D721Med (cell line): ENCODE results near the gene SULT1A1.

ENCODE experiments used
- DNase-seq: peaks from one replicate; pipeline ENCODE4 v3.0.0; 2011; ENCODE audit warnings: low spot score; ENCODE audit not compliant: insufficient read length
- FAIRE-seq: peaks from 2 replicates; lab custom pipeline; 2011; peaks lifted over from hg19 to GRCh38; lab: Jason Lieb, UNC
- CTCF ChIP-seq: IDR thresholded peaks from 2 replicates; pipeline ENCODE4 v1.5.1; 2012; ENCODE audit warnings: mild to moderate bottlenecking, control low read depth; ENCODE audit not compliant: insufficient read depth; ENCODE audit errors: missing control alignments

Gene SULT1A1

GRCh38 chr16:28590384-28591340, 19.2 kb downstream of the SULT1A1 start:
- no peak for FAIRE-seq
- TF ChIP-seq CTCF: no peak

GRCh38 chr16:28589930-28590329, 19.9 kb downstream of the SULT1A1 start:
- DNase-seq (no peak), FAIRE-seq (no peak)
- no peak for TF ChIP-seq CTCF

More at GRCh38 chr16:28590384-28591340, 19.2 kb downstream of the SULT1A1 start:
- DNase-seq: no peak

GRCh38 chr16:28589069-28589468, 20.8 kb downstream of the SULT1A1 start:
- no peak for TF ChIP-seq CTCF
- FAIRE-seq (no peak), DNase-seq (no peak)

- DNase-seq: no peak
These were observed 22.5 kb downstream of the SULT1A1 start for GRCh38 chr16:28587386-28587785.

GRCh38 chr16:28586466-28586865, 23.4 kb downstream of the SULT1A1 start:
- DNase-seq (no peak), FAIRE-seq (no peak)
- TF ChIP-seq CTCF: no peak

More at GRCh38 chr16:28587386-28587785, 22.5 kb downstream of the SULT1A1 start:
- no peak for FAIRE-seq
- TF ChIP-seq CTCF: no peak

GRCh38 chr16:28585674-28586073, 24.2 kb downstream of the SULT1A1 start:
- no peak for FAIRE-seq
- no peak for DNase-seq
- TF ChIP-seq CTCF: peak; percentile 1
